ENCODE results near the gene RHOA. TPM values are rescaled to one million over a fixed set of nuclear protein-coding genes. Genes with fewer than 3 reads are reported as not detected.

The RHOA gene
- total RNA-seq, result 418 and 494 TPM in 2 replicates

DNA sequence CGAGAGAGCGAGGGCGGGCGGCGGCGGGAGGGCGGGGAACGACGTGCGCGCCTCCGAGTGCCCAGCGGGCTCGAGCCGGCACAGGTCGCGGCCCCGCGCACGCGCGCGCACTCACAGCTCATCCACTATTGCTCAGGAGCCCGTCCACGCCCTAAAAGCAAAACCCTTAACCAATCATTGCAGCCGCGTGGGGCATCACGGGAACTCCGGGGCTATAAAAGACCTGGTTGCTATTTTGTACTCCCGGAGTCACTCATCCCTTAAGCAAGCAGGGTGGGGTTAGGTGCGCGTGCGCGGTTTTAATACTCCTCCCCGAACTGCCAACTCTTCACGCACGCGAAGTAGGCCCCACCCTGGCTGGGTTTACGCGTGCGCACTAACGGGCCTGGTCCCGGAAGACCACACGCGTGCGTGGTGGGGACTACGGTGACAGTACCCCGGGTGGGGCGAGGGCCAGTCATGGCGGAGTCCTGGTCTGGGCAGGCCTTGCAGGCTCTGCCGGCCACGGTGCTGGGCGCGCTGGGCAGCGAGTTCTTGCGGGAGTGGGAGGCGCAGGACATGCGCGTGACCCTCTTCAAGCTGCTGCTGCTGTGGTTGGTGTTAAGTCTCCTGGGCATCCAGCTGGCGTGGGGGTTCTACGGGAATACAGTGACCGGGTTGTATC, at the start of gene RHOA, which contains the start of gene TCTA:
Gene RHOA, minus strand, starts transcription at position 9 of the 664 bp plus-strand sequence. CDS start 36,387 bp downstream, outside the sequence.
Gene TCTA, plus strand, starts transcription at position 456 of the 664 bp plus-strand sequence. Its CDS starts 4 bp downstream, at position 460.

DNA sequence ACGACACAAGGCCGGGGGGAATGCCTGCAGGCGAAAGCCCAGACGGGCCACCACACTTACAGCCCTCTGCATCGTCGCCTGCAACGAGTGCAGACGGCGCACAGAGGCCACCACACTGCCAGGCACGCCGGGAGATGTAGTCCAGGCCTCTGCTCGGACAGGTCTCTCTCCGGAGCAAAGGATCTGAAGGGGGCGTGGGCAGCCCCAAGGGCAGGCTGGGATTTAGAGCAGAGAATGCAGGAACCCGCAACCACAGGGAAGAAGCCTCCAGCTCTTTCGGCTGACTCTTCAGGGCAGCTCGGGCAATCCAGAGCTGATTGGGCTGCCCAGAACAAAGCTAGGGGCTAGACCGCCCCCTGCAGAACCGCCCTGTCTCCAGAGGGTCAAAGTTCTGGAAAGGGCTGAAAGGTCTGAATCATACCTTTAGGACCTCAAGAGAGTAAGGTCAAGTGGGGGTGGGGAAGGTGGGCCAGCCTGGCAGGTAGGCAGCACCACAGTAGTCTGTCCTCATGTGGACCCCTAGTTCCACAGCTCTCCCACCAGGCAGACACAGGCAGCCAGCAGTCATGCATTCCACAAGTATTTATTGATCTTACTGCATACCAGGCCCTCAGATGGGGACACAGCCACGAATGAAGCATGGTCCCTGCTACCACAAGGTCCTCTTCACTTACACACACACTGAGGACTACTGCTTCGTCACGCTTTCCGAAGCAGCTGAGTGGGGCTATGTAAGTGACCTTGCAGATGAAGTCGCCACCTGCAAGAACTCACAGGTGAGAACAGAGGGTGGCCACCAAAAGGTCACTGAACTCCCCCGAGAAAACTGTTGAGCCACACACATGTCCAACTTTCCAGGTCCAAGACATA, 10.8 kb upstream of the RHOA start, which contains the start of gene AMT:
Gene AMT, minus strand, starts transcription at position 95 of the 870 bp plus-strand sequence. Its CDS starts 23 bp downstream, at position 72.

DNA sequence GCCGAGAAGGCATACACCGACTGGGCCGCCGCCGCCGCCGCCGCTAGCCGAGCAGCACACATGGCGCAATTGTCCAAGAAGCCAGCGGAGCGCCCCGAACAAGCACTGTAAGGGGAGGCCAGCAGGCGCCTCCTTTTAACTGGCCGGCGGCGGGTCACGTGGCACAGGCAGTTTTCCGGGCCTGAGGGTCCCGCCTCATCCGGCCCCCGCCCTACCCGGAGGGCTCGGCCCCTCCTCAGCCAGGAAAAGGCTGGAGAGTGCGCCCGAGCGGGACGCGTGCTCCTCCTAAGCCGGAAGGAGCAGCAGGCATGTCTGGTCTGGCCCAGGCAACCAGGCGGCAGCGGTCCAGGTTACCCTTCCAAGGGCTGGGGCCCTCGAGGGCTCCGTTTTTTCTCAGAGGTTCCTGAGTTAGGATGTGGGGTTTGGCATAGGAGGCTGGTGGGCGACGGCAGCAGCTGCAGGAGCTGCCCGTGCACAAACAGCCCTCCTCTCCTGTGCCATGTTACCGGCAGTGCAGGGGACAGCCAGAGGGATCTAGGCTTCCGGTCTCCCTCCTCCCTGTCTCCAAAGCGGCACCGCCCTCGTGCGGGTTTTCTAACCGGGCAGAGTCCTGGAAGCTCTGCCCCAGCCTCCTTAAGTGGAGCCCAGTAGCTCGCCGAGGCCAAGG, 53.4 kb downstream of the RHOA start, which contains the start of gene GPX1:
Gene GPX1, minus strand, starts transcription at position 137 of the 667 bp plus-strand sequence. Its CDS starts 75 bp downstream, at position 62.

DNA sequence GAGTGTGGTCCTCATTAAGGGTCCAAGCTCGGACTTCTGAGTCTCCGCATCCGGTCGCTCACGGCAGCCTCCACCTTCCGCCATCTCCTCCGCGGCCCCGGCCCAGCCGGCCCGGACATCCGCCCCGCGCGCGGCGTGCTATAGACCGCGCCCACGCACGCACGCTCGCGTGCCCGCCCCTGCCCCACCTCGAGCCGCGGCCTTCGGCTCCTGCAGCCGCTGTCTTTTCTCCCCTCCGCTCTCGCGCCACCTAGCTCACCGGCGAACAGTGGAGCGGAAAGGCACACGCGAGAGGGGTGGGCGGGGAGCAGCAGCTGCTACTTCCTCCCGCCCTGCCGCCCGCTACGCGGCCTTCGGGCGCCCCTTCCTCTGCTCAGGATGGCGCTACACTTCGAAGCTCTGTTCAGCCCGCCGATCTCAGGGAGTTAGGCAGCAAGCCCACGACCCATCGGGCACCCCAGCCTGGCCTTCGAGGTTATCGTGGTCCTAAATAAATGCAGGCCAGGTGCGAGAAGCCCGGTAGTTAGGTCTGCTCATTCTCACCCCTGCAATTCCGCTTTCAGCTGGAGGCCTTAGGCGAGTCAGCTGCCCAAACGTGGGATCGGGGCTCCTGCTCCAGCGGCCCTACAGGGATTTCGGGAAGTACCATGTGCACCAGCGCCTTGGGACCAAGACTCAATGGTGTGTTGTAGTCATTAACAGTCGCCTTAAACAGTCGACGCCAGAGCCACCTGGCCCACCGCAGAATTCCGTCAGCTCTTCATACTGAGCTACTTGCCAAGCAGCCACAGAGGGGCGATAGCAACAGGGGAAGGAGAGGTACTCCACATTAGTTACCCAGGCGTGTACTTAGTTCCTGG, 71.6 kb downstream of the RHOA start, which contains the start of gene USP4:
Gene USP4, minus strand, starts transcription at position 113 of the 860 bp plus-strand sequence. Its CDS starts 29 bp downstream, at position 84.

Other genes starting within 250 kb of the RHOA start
- 25.8 and 35.9 TPM in 2 replicates for gene CCDC71, start 245.6 kb downstream of the RHOA start, total RNA-seq
- 23.7 and 45.9 TPM in 2 replicates for gene KLHDC8B, start 240.4 kb downstream of the RHOA start, total RNA-seq
- gene C3orf62, start 134.7 kb downstream of the RHOA start, total RNA-seq, result 0.60 and 0.82 TPM in 2 replicates
- 6.2 and 8.5 TPM in 2 replicates for gene USP4, start 71.9 kb downstream of the RHOA start, total RNA-seq
- 288 and 296 TPM in 2 replicates for gene GPX1, start 53.6 kb downstream of the RHOA start, total RNA-seq
- 16.4 and 41.9 TPM in 2 replicates for gene TCTA, start 447 bp upstream of the RHOA start, total RNA-seq
- 1.4 and 2.6 TPM in 2 replicates for gene AMT, start 10.5 kb upstream of the RHOA start, total RNA-seq
- 4.3 and 11.8 TPM in 2 replicates for gene NICN1, start 17.3 kb upstream of the RHOA start, total RNA-seq
- 36.0 and 128 TPM in 2 replicates for gene DAG1, start 58.3 kb upstream of the RHOA start, total RNA-seq
- gene BSN, start 142.5 kb upstream of the RHOA start, total RNA-seq, result 0.09 and 0.12 TPM in 2 replicates